GM21367 (cell line): Measurements from ENCODE around the gene ADCY2.
A peak's percentile ranks its signal among the peaks of the same experiment; 100 is the strongest.

Source experiments
- ATAC-seq: cut with Tn5 transposase; IDR thresholded peaks from one replicate; pipeline ENCODE4 v1.9.1; 2021; ENCODE audit not compliant: unreplicated experiment

The ADCY2 gene

DNA sequence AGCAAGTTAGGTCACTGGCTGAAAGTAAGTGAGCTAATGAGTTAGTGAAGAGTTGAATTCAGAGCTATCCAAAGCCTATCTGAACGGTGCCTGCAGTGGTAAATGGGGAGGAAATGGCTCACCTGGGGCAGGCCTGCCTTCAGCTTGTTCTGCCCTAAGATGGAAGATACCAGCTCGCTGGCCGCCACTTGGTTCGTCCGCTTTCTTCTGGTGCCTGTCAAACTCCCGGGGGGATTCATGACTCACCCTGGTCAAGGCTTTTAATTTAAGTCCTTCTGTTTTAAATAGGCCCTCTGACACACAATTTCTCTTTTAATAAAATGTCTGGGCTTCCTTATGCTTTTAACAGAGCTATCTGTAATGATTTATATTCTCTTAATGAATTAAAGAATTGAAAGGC lies 376.2 kb downstream of the ADCY2 start:
- no peak for ATAC-seq

DNA sequence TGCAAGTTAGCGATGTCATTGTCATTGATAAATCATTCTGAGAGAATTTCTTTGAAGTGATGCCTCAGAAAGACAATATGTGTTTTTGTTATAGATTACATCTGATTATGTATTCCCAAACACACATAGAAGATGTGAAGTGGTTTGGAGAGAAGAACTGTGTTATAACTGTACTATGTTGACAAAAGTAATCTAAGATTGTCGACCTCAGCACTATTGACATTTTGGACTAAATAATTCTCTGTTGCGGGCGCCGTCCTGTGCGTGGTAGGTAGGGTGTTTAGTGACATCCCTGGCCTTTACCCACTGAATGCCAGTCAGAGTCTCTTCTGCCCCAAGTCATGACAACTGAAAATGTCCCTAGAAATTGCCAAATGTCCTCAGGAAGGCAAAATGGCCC lies 377.2 kb downstream of the ADCY2 start:
- ATAC-seq, result no peak

DNA sequence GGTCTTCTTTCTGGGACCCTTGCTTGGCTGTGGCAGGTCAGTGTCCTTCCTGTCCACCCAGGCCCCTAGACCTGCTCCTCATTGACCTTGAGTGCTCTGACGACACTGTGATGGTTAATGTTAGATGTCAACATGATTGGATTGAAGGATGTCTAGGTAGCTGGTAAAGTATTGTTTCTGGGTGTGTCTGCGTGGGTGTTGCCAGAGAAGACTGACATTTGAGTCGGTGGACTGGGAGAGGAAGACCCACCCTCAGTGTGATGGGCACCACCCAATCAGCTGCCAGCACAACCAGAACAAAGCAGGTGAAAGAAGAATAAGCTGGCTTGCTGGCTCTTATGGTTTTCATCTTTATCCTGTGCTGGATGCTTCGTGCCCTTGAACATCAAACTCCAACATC lies 380.5 kb downstream of the ADCY2 start:
- ATAC-seq, result no peak

DNA sequence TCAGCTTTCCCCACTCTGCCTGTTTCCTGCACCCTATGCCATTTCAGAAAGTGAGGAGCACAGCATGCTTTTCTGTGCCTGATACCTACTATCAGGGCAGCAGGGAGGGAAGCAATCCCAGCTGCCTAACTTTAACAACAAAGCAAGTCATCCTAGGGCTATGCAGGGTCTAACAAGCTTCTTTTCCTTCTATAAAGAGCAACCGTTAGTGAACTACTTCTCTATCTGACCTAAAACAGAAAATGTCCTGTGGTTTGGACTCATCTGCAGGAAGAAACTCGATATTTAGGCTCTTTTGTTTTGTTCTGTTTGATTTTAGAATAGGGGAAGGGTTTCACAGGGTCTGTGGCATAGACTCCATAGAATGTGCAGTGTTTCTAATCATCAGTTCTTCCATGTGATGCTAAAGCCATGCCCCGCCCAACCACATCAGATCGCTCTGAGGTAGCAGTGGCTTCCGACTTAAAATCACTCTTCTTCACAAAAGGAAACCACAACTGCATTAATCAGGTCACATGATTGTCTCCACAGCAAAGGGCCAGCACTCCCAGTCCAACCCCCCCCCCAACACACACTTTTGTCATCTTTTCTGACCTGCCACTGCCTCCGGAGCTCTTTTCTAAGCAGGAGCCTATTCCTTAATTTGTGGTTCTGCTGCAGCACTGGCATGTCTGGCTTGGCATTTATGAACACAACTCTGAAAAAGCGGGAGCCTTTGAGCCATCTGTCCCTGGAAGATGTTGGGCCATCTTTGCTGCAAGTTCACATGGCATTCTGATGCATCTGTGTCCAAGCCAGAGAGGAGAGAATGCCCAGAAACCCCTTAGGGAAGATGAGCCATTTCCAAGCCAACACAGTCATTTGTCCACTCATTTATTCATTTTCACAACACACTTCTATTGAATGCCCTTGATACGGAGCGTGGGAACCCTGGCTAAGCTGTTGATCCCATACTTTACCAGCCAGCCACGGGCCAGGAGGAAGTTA lies 383.4 kb downstream of the ADCY2 start:
- ATAC-seq, result no peak

DNA sequence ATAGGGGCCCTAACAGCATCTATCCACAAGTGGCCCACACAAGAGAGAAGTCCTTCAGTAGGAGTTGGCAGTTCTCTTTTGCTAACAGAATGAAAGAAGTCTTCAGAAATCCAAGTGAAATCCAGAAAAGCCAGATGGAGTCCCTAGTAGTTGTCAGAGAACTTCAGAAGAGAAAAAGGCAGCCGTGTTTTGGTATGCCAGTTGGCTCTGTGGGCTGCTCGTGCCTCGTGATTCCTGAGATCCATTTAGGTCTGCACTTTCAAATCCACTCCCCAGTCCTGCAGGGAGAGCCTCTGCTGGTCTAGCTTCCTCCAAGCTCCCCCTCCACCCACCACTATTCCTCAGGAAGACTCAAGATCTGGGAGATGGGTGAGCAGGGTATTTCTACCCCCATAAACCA lies 386.0 kb downstream of the ADCY2 start:
- ATAC-seq, result no peak

DNA sequence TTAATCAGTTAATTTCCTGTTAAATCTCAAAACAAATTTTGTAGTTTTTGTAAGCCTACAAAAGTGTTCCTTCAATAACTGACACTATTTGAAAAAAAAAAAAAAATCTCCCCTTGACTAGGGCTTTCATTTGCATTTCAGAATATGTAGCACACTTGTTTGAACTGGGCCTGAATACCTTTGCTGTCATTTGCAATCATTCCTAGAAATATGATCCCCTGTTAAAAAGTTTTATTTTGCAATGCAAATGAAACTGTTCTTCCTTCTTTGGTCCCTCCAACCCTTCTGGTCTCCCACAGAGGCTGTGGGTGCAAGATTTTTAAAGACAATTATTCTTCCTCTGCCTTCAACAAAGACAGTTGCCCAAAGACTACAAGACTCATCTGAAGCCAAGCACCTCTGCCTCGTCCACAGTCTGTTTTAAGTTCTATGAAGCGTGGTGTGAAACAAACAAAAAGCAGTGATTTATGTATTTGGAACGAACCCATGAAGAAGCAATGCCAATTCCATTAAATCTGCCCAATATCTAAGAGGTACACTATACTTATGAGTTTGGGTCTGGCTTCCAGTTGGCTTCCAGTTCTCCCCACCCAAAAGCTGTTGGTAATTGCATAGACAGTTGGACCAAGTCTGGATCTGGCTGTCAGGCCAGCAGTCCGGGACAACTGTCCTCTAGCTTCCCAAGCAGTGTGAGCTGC lies 388.9 kb downstream of the ADCY2 start:
- ATAC-seq, result no peak

DNA sequence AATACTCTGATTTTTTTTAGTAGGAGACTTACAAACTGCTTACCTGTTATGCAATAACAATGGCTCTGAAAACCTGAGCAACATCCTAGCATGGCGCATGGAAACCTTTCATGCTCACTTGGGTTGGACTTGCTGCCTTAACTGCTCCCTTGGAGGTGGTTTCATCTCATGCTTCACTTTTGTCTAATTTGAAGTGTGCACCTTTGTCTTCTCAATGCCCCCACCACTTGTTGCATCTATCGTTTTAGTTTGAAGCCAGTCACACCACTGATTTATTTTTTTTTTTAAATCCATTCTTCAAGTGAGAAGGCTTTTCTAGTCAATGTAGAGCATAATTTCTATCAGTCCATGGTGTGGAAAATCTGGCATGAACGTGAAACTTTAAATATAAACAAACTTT lies 391.8 kb downstream of the ADCY2 start:
- no peak for ATAC-seq

DNA sequence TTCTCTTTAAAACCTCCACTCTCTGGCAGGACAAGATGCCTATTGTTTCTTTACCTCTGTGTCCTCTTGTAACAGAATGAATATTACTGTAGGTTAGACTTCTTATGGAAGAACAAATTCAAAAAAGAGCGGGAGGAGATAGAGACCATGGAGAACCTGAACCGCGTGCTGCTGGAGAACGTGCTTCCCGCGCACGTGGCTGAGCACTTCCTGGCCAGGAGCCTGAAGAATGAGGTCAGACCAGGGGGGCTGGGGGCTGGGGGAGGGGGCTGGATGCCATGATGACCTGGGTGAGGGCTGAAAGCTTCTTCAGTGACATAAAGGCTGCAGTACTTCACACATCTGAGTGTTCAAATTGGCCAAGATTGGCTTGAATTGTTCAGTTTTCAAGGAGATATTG lies 393.6 kb downstream of the ADCY2 start:
- ATAC-seq, result no peak

DNA sequence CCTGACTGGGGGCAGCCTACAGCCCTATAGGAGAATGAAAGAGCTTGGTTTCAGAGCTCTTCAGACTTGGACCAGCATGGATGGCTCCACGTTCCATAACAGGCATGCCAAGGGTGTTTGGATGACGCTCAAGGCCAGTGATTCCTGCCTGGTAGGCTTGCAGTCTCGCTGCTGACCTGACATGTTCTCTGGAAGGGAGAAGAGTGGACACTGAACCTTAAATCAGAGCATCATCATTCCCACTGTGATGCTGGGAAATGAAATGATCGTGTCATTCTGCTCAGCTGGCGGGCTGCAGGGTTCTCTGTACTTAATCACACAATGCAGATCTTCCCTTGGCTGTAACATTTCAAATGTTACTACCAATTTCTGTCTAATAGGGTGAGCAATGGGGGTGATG lies 398.0 kb downstream of the ADCY2 start:
- ATAC-seq, result peak; percentile 13

DNA sequence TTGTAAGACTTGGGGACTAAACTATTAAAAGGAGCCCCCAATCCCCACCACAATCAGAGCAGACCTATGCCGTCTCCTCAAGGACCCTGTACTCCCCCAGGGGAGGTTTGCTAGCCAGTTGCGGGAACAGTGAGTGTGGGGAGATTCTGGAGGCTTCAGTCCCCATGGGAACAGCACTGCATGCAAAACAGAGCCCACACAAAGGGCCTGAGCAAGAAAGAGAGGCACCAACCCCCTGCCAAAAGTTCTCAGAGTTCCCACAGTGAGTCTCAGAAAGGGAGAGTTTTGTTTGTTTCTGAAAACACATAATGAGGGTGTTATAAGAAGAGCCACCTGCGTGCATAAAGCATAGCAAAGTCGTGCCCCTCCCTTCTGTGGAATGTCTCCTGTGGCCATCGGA lies 398.4 kb downstream of the ADCY2 start:
- ATAC-seq, result peak; percentile 89

DNA sequence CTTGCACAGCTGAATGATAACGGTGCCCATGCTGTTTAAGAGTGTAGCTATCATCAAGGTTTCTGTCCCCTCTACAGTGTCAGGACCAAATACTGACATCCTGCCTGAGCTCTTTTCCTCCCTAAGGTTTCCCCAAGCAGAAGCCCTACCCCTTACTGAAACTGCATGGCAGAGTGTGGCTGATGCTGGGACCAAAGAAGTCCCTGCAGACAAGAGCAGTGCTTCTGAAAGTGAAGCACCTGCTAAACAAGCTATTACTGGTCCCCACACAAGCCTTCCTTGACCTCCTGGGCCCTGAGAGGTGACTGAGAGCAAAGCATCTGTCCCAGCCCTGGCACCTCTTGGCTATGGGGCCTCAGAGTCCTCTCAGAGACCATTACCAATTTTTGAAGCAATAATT lies 398.9 kb downstream of the ADCY2 start:
- ATAC-seq, result peak; percentile 48

DNA sequence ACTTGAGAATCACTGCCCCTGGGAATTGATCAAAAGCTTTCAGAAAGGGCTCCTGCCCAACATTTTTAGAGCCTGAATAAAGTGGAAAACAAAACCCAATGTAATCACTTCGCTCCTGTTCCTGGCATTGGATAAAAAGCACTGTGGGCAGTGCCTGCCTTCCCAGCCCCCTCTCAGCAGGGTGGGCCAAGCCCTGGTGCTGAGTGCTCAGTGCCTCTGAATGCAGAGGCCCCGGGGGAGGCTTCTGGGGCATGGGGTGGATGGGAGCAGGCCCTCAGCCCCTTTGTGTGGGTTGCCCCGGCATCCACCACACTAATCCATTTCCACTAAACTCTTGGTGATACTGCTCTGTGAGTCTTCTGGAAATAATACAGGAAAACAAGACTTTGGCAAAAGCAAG lies 399.4 kb downstream of the ADCY2 start:
- no peak for ATAC-seq

DNA sequence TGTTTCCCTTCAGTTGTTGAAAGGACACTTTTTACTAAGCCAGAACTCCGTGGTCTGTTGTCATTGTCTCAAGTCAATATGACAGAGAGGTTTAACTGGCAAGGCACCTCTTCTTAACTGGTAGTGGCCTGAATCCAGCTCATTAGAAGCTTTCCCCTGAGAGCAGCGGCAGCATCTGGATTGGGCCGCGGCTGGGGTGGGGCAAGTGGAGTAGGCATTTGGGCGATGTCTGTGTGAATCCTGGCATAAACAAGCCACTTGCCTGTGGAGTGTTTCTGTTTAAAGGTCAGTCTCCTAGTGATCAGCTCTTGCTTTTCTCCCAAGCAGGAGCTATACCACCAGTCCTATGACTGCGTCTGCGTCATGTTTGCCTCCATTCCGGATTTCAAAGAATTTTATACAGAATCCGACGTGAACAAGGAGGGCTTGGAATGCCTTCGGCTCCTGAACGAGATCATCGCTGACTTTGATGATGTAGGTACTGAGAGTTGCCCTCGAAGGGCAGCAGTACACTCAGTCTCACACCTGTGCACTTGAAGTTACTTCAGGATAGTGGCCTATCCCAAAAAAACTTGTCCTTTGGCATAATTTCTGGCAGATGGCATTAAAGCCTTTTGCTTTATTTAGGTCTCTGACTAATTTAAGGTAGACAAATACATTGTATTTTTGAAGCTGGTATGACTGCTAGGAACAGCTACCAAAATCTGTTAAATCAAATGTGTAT lies 406.1 kb downstream of the ADCY2 start:
- ATAC-seq, result no peak

DNA sequence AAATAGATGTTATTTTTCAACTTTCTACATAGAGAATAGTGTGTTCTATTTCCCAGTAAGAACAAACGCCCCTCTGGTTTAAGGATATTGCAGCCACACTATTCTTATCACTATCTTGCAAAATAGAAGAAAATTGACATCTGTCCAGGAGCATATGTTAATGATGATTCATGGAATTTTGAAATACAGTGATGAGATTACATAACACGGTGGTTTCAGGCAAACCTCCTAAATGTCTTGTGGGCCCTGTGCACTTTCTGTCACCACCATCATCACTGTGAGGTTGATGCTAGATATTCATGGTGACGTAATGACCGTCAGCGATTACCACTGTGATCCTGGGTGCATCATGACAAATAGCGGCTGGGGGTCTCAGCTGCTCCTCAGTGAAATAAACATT lies 406.9 kb downstream of the ADCY2 start:
- no peak for ATAC-seq

DNA sequence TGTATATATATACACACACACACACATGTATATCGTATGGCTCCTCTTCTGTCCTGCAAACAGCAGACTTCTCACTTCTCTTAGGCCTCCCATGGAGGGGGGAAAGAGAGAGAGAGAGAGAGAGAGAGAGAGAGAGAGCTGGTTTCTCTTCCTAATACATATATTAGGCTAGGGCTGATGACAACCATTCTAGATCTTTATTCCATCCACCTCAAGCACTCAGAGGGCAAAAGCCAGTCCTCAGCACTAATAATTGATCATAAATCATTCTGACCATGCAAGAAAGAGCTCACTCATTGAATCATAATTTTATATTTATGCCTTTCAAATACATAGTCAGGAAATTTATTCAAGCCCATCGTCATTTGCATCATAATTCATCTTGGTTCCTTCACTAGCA lies 408.0 kb downstream of the ADCY2 start:
- ATAC-seq, result no peak

DNA sequence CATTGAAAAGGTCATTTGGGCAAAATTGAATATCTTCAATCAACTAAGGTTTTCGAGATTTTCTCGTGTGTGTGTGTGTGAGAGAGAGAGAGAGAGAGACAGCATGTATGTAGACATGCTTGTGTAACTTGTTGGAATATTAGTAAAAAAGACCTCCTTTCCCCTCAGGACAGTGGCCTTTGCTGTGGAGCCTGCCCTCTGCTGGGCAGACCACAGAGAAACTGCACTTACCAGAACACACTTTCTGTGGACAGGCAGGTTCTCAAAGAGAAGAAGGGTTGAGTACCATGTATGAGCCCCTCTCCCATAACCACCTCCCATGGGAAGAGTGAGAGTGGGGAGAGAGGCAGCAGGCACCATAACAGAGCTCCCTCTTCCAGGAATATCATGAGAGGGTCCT lies 409.4 kb downstream of the ADCY2 start:
- no peak for ATAC-seq

DNA sequence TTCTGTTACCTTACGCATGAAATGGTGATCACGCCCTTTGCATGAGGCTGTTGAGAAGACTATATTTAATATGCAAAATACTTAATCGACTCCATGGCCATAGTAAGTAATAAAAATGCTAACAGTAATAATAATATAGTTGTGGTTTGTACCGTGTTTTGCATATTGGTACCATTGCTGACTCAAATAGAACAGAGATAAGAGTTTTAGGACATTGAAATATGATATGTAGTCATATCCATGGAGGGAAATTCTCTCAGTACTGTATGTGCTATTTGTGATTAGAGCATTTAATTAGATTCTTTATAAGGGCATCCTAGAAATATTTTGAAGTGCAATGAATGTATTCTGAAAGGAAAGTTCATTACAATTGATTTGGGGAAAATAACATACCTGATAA lies 413.1 kb downstream of the ADCY2 start:
- ATAC-seq, result no peak

DNA sequence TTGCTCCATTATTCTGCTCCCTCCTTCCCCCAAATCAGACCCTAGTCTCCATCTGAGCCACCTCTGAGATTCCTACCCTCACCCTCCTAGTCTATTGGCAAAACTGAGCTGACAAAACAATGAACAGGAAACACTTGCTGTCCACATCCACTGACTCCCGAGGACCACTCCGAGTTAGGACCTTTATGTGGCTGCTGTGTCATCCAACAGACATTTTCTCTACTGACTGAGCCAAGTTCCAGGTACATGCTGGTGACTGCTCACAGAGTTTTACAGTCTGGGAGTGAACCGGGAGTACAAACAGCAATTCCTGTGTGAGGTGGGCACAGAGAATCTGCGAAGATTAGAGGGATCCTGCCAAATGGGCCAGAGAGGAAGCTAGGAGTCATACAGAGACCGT lies 415.8 kb downstream of the ADCY2 start:
- no peak for ATAC-seq

DNA sequence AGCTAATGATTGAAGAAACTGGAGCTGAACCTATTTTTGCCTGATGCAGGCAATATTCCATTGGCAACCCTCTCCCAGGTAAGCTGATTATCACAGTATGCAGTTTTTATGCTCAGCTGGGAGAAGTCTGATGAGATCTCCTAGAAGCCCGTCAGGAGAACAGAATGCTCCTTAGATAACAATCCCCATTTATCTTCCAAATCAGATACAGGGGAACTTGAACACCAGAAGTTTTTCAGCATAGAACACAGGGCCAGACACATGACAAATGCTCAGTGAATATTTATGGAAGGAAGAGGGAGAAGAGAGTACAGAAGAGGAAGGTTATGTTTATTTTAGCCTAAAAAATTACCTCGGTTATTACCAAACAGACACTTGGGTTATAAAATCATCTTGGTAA lies 417.1 kb downstream of the ADCY2 start:
- no peak for ATAC-seq

DNA sequence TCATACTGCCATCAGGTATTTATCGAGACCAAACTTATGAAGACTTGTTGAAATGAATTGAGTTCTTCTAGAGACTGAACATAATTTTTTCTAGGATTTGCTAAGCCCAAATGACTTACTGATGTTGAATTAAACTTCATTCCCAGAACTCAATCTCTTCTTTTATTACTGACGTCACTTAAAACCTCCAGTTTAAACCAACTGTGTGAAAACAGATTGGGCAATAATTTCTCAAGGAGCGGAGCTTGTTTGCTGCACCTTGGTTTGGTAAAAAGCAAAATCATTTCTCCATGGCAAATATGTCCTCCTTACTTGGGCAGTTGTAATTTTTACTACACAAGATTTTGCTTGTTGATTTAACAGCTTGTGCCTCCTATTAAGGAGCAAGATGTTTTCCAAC lies 417.6 kb downstream of the ADCY2 start:
- ATAC-seq, result no peak

DNA sequence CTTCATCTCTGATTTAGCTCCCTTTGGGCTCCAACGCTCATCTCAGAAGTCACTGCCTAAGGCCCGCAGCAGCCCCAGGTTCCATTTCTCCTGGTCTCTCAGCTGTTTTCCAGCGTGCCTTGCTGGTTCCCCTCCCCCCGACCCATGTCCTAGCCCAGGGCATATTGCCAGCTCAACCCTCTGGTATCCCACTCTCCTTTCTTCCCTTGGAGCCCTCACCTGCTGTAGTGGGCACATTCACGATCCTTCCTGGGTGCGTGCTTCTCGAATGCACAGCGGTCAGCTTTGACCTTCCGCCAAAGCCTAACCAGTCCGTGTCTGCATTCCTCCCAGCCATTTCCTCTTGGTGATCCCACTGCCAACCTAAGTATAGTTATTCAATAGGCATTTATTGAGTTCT lies 418.9 kb downstream of the ADCY2 start:
- ATAC-seq, result no peak
